HG03135 (cell line): Measurements from ENCODE around the gene NCOR1.
"Not testable (repeated sequence)": the region's sequence is repeated elsewhere in the genome, so short reads cannot be mapped to it uniquely, and the experiment has no call there.

Experiments
- ATAC-seq: cut with Tn5 transposase; IDR thresholded peaks from one replicate; pipeline ENCODE4 v1.9.1; 2021; ENCODE audit warnings: mild to moderate bottlenecking, moderate library complexity; ENCODE audit not compliant: unreplicated experiment

The NCOR1 gene

DNA sequence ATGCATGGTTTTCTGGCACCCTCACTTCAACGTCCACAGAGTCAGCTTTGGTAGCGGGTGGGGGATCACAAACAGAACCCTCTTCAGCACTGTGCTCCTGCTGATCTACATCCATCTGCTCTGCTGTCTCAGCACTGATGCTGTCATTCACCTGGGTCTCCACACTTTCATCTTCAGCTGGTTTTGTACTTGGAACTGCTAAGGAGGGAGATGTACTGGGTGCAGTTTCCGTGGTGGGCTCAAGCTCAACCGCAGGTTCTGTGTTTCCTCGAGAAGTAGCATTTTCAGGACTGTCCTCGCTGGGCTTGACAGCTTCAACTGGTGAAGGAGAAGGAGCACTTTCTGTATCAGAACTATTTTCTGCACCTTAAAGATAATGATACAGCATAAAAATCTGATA lies 113.9 kb downstream of the NCOR1 start:
- ATAC-seq = no peak

DNA sequence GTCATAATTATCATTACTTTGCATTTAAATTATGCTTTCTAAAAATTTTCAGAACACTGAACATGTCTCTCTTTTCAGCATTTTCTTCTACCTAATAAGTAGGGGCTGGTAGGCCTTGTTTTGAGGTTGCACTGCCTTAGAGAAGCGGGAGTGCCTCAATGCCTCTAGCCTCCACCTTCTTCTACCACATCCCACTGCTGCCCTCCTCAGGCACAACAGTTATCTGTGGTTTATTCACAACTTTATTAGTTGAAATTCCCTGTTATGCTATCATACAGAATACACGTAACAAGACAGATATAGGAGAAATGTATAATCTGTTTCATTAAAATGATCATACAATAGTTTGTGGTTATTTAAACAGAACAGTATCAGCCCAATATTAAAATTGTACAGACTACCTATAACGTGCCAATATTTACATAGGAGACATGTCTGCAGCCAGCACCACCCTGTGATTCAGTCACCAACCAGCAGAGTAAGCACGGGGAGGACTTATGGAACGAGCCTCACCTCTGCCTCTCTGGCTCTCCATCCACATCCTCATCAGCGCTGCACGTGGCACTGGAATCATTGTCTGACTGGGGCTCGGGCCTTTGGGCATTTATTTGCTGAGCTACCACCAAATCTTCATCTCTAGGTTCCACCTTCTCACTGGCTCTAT lies 114.5 kb downstream of the NCOR1 start:
- no peak for ATAC-seq

- ATAC-seq = no peak
Measured at GRCh38 chr17:16091773-16092172, 123.6 kb downstream of the NCOR1 start.

DNA sequence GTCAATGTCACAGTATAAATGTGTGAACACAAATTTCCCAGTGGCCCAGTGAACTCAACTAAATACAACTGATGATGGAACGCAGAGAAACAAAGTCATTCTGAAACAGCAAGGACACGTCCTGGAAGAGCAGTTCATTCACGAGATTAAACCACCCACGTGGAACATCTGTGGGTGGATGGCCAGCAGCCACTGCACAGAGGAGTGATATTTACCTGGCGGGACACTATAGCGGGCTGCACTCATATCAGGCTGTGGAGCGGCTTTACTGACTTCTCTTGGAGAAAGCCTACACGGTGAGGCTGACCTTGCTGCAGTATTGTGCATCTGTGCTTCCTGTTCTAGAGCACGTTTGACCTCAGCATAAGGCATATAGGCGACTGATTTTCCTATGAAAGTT lies 128.4 kb downstream of the NCOR1 start:
- no peak for ATAC-seq

DNA sequence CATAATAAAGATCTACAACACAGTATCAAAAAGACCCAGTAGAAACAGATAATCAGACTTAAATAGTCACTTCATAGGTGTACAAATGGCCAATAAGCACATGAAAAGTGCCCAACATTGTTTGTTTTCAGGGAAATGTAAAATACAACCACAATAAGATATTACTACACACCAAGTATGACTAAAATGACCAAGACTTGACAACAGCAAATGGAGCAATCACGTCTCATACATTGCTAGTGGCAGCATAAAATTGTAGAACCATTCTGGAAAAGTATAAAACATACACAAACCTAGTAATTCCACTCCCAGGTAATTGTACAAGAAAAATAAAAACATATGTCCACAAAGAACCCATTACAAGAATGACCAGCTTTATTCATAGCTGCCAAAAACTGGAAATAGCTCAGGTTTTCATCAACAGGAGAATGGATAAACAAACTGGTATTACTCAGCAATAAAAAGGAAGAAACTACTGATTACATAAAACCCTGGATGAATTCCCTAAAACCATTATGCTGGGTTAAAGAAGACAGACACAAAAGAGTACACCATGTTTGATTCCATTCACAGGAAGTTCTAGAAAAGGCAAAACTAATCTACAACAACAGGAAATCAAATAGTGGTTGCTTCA lies 130.2 kb downstream of the NCOR1 start:
- no peak for ATAC-seq

- ATAC-seq = no peak
Measured at GRCh38 chr17:16083223-16083622, 132.1 kb downstream of the NCOR1 start.

GRCh38 chr17:16081507-16082087 lies 133.7 kb downstream of the NCOR1 start:
- ATAC-seq = no peak

- ATAC-seq = no peak
Measured at GRCh38 chr17:16080366-16080765, 135.0 kb downstream of the NCOR1 start.

DNA sequence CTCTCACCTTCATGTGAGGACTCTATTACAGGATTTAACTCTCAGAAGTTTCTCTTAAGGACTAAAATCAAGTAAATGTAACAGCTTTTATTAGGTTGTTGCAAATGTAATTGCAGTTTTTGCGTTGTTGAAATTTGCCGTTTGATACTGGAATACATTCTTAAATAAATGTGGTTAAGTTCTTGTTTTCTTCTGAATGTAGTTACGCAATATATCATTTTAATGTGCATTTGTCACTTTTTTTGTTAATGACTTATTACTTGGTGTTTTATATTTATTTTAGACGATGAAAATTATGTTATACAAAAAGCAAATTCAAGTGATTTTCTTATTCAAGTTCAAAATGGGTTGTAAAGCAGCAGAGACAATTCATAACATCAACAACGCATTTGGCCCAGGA lies 139.4 kb downstream of the NCOR1 start:
- no peak for ATAC-seq

- no peak for ATAC-seq
Measured at GRCh38 chr17:16074423-16074822, 140.9 kb downstream of the NCOR1 start.

- ATAC-seq = no peak
Measured at GRCh38 chr17:16073845-16074244, 141.5 kb downstream of the NCOR1 start.

DNA sequence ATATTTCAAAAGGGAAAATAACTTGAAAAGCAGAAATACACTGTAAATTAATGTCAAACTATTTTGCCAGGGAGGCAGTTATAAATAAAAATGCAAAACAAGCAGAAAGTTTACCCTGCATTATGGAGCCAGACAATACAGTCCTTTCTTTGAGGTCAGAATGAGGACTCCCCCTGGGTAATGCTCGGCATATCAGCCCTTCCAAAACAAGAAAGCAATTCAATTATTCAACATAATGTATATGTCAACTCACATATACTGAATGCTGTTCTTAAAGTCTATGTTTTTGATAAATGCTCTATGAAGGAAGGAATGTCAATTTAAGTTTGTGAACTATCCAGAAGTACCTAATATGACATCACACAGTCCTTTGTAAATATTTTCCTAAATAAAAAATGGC lies 143.3 kb downstream of the NCOR1 start:
- no peak for ATAC-seq

DNA sequence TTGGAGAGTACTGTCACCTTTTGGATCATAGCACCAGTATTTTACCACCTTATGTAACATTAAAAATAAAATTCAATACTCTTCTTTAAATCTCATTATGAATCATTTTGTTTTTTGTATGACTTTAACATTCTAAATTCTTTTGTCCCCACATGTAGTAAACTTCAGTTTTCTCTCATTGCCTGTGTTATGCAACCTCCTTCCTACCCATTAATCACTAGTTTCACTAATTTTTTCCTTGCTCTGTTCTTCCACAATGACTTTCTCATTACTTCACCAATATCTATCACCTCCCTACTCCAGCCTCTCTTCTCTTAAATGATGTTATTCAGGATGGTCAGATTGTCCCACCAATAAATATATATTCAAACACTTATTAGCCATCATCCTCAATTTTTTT lies 147.0 kb downstream of the NCOR1 start:
- ATAC-seq = no peak

- ATAC-seq = no peak
Measured at GRCh38 chr17:16066125-16066524, 149.2 kb downstream of the NCOR1 start.

DNA sequence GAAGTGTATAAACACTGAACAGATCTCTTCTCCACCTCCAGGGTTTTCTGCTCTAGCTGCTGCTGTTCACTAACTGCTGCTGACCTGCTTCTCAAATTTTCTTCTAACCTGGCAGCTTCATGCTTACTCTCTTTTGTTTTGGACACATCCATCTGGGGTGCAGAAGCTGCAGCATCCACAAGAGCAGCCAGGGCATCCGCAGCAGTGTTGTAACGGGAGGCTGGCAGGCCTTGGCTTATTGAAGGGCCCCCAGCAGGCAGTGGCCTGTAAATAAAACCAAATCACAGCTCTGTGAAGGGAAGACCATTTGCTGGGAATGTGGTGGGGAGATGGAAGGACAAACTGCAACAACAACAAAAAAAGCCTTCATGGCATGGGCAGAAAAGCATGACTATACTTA lies 153.7 kb downstream of the NCOR1 start:
- no peak for ATAC-seq

DNA sequence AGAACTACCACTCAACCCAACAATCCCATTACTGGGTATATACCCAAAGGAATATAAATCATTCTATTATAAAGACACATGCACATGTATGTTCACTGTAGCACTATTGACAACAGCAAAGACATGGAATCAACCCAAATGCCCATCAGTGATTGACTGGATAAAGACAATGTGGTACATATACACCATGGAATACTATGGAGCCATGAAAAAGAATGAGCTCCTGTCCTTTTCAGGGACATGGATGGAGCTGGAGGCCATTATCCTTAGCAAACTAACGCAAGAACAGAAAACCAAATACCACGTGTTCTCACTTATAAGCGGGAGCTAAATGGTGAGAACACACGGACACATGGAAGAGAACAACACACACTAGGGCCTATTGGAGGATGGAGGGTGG lies 160.2 kb downstream of the NCOR1 start:
- ATAC-seq = not testable (repeated sequence)

GRCh38 chr17:16052486-16052885 lies 162.8 kb downstream of the NCOR1 start:
- no peak for ATAC-seq

- no peak for ATAC-seq
Measured at GRCh38 chr17:16050844-16051243, 164.5 kb downstream of the NCOR1 start.

DNA sequence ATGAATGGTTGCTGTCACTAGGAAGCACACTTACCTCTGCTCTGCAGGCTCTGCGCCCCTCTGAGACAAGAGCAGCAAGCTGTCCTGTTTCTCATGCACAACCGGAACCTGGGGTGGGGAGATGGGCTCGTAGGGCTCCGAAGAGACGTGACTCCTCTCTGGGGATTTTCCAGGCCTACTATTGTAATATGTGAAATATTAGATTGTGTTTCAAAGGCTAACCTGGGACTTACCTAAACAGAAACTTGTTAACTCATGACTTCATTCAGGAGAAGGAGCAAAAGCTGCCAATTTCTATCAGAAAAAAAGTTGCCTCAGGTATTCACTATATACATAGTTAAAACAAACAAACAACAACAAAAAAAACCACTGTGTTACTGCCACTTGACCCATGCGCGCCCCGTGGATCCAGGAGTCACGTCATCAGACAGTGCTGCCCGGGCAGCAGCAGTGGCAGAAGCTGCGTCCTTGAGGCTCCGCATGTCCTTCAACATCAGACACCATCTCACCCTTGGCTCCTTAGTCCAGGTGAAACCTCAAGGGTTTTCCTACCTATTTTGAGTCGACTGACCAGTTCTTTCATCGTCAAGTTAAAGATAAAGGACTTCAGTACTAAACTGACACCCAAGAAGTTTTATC lies 166.4 kb downstream of the NCOR1 start:
- no peak for ATAC-seq

DNA sequence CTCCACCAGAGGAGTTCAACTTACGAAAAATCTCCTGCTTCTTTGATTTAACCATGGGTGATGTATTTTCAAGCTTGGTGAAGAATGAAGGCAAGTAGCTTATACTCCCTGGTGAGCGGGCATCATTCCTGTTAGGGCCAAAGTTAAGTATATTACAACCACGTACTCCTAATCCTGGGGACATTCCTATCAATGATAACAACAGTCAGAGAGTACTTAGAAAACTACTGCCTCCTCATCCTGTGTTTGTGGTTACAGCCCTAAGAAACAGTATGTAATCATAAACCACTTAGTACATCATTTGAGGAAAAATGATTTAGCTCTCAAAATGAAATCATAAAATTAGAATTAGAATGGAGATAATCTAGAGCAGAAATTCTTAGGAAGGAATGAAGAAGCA lies 168.4 kb downstream of the NCOR1 start:
- no peak for ATAC-seq

GRCh38 chr17:16044487-16044886 lies 170.8 kb downstream of the NCOR1 start:
- ATAC-seq = no peak

DNA sequence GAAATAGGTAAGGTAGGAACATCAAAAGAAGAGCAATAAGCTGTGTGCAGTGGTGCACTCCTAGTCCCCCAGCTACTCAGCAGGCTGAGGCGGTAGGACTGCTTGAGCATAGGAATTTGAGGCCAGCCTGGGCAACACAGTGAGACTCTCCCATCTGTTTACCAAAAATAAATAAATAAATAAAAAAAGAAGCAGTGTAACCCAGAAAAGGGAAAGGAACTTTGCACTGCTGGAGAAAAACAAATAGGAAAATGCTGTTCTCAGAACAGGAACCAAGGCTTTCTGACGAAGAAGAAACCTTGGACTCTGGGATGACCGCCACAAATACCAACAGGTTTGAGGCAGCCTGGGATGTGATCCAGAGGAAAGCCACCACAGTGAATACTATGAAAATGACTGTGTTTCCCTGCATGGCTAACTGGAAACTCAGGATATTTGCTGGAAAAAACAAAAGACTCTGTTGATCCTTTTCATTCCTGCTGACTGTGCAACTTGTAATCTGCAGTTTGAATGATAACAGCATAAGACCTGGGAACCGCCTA lies 174.6 kb downstream of the NCOR1 start:
- no peak for ATAC-seq
